GF-D8 (cell line): ENCODE data around the gene CCDC187.

Source experiments
- DNase-seq: peaks from one replicate; lab custom pipeline; 2025; lab: John Stamatoyannopoulos, UW

CCDC187 gene

GRCh38 chr9:136339173-136339957 lies 35.5 kb upstream of the CCDC187 start:
- no peak for DNase-seq

- no peak for DNase-seq
These were observed 34.6 kb upstream of the CCDC187 start for GRCh38 chr9:136338511-136338910.

GRCh38 chr9:136337416-136338395 lies 33.8 kb upstream of the CCDC187 start:
- DNase-seq, result no peak

- no peak for DNase-seq
These were observed 33.0 kb upstream of the CCDC187 start for GRCh38 chr9:136336881-136337280.

DNA sequence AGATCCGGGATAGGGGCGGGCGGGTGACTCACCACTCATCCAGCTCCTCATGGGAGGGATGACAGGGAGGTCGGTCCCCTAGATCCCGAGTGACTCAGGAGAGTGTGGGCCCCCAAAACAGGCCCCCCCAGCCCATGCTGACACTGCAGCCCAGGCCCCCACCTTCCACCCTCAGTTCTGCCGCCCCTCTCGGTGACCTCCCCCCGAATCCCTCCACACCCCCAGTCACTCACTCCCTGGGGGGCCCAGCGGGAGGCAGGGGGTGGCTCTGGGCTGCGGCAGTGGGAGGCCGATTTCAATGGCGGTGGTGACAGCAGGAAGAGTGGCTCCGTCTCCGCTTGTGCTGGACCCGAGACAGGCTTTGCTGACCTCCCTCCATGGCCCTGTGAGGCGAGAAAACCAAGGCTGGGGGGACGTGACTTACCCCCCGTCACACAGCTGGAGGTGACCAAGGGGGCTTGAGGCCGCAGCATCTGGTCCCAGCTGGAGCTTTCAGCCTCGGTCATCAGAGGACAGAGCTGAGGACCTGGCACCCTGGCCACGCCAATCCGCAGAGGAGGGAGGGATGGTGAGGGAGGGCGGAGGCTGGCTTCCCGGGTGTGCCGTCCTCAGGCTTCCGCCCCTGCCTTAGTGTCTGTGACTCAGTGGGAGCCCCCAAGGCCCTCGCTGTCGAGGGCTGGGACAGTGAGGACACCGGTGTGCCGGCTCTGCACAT lies 32.4 kb upstream of the CCDC187 start:
- no peak for DNase-seq

GRCh38 chr9:136335296-136336155 lies 31.6 kb upstream of the CCDC187 start:
- DNase-seq, result no peak

GRCh38 chr9:136334541-136334940 lies 30.6 kb upstream of the CCDC187 start:
- no peak for DNase-seq

DNA sequence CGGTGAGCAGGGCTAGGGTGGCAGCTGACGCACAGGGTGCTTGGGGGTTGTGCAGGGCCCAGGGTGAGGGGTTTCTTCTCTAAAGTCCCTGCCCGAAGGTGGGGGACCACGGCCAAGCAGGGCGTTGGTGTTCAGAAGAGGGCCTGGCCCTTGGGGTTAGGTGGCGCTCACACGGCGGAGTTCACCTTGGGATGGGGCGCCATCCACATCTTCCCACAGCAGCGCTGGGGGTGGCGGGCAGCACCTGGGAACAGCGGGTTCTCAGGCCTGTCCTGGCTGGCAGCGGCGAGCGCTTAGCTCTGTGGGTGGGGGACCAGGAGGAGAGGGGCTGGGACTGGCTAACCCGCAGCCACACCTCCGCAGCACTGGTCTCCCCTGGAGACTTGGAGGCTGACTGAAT lies 29.6 kb upstream of the CCDC187 start:
- no peak for DNase-seq

DNA sequence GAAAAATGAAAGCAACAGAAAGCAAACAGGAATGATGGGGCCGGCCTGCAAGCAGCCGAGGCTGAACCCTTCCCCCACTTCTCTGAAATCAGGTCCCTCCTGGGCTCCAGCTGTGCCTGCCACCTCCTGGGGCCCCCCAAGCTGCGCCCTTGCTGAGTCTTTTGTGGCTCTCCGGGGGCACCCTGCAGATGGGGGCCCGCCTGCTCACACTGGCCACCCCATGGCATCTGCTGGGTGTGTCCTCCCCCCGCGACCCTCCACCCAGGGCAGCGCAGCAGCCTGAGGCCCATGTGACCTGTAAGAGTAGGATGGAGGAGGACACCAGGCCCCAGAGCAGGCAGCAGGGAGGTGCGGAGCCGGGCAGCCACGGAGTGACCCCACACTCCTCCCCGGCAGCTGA lies 29.2 kb upstream of the CCDC187 start:
- DNase-seq, result no peak

- no peak for DNase-seq
These were observed 28.6 kb upstream of the CCDC187 start for GRCh38 chr9:136332482-136332983.

DNA sequence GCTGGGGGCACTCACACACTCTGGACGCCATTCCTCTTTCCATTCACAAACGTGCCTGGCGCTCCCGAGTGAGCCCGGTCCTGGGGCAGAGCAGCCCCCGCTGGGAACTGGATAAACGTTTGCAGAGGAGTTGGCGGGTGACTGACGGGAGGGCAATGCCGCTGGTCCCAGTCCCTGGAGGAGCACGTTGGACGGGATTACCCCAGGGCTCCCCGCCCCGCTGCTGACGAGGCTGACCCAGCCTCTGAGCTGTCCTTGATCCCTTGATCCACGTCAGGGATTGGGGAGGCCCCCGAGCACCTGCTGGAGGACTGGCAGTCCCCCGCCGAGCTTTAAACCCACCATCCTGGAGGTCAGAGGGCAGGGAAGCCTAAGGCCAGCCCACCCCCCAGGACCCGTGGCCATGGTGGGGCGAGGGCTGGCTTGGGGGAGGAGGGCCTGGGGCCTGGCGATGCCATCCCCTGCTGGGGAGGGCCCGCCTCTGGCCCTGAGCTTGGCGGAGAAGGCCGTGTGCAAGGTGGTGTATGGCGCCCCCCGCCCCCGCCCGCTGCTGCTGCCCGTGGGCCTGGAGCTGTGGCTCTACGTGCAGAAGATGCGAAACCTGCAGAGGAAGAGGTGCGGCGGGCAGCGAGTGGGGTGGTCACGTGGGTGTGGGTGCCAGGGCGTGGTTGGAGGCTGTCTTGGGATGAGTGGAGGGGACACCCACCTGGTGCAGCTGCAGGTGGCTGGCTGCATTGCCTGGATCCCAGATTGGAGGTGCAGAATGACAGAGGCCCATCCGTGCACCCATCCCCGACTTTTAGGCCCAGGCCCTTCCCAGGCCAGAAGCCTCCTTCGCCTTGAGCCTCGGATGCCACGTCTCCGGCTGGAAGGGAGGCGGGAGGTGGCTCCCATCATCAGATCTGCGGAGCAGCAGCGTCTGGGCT lies 27.9 kb upstream of the CCDC187 start:
- DNase-seq, result no peak

- DNase-seq, result no peak
These were observed 27.1 kb upstream of the CCDC187 start for GRCh38 chr9:136331030-136331429.

GRCh38 chr9:136330406-136330990 lies 26.6 kb upstream of the CCDC187 start:
- no peak for DNase-seq

- DNase-seq, result no peak
These were observed 25.9 kb upstream of the CCDC187 start for GRCh38 chr9:136329636-136330405.

GRCh38 chr9:136329211-136329627 lies 25.3 kb upstream of the CCDC187 start:
- DNase-seq, result no peak

DNA sequence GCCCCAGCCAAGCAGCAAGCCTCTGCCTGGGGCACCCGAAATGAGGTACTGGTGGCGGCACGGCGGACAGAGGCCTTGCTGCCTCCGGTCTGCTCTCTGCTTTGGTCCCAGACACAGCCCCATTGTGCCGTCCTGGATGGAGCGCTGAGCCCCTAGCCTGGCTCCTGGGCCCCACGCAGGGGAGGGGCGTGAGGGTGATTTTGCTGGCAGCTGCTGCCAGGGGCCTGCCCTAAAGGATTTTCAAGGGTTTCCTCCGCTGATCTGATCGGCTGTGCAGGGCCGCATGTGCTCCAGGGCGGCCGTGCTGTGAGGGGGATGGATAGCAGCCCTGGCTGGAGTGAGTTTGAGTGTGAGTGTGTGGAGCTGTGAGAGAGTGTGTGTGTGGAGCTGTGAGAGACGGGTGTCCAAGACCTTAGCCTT lies 24.7 kb upstream of the CCDC187 start:
- no peak for DNase-seq

DNA sequence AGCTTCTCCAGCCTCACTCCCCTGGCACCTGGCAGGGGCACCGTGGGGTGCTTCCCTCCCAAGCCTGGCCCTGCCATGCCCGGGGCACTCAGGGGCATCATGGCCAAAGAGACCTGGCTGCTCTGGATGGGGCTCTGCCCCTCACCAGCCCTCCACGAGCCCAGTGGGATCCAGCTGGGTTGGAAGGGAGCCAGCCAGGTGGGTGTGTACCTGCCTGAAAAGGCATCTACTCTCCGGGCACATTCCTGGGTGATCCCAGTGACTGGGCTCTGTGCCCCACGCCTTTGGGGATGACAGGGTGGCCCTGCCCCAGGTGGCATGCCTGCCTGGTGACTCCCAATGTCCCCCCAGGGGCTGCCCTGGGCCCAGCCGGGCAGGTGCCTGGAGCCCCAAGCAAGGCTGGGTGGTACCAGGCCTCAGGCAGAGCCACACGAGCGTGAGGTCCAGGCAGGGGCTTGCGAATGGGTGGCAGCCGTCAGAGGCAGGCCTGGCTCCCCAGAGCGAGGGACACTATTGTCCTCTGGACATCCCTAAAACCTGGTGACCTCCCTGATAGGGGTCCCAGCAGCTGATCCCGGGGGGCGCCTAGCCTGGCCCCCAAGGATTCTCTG lies 24.2 kb upstream of the CCDC187 start:
- DNase-seq, result no peak

GRCh38 chr9:136327304-136327974 lies 23.5 kb upstream of the CCDC187 start, which contains the start of gene GPSM1:
TSS of gene GPSM1 (plus strand) at chr9:136327539. CDS start at chr9:136327696, 157 bp downstream.
- DNase-seq, result no peak
